Measurements from ENCODE around the gene AGO3.

AGO3 gene

DNA sequence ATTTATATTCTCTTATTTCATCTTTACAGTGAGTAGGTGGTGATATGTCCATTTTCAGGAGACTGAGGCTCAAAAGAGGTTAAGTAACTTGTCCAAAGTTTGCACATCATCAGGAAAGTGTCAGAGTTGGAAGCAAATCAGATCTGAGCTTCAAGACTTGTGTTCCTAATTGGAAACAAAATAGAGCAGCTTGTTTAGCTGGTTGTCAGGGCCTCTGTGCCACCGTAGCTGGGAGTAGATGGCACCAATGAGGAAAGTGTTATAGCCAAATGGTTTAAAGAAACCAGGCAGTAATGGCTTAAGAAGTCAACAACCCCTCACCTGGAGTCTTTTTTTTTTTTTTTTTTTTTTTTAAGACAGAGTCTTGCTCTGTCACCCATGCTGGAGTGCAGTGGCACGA is 28.2 kb upstream of the AGO3 start:
- H3K36me3 ChIP-seq (ENCODE audit: control insufficient read depth, insufficient read depth, low read length), result peaks cover 16% of the 10 kb centered on the region
- no peak overlapping the region for H3K4ac ChIP-seq (ENCODE audit: low read depth, low read length)
- WGBS (ENCODE audit: extremely low coverage, insufficient coverage, low lambda C conversion rate), result no CpG with 5 or more reads among the region's 2 CpGs

DNA sequence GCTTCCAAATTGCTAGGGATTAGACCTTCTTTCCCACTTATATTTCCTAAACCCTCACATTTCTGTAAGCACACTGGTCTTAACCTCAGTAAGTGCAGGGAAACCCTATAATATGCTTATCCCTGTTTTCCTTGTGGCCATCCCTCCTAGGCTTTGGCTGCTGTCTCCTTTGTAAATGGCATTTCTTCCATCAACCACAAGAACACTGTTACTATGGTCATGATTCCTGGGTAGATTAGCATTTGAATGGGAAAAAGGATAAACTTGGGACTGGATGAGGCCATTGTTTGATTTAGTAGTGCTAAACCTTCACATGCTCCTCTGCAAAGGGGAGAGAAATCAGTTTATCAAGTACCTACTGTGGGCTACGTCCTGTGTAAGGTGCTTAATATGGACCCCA is 16.2 kb upstream of the AGO3 start:
- H3K18ac ChIP-seq (ENCODE audit: low read length), result no peak overlapping the region
- H3K27ac ChIP-seq (ENCODE audit: low read depth, low read length), result no peak overlapping the region
- no peaks in the 10 kb centered on the region for H3K4me1 ChIP-seq (ENCODE audit: control insufficient read depth, low read depth, low read length)
- H2AK5ac ChIP-seq (ENCODE audit: low read length), result no peak overlapping the region
- DNase-seq, result no peak
- H3K79me1 ChIP-seq (ENCODE audit: low read length), result no peaks in the 10 kb centered on the region
- H3K9ac ChIP-seq (ENCODE audit: low read length), result no peak overlapping the region
- H4K8ac ChIP-seq (ENCODE audit: low read depth, low read length), result no peak overlapping the region
- H3K4me2 ChIP-seq (ENCODE audit: low read length), result no peak overlapping the region
- H3K56ac ChIP-seq (ENCODE audit: low read length), result no peak overlapping the region
- WGBS (ENCODE audit: extremely low coverage, insufficient coverage, low lambda C conversion rate), result no CpG with 5 or more reads among the region's 1 CpG
- H2BK15ac ChIP-seq (replicated peaks; ENCODE audit: low read depth), result no peak overlapping the region
- no peak overlapping the region for H3K23ac ChIP-seq (ENCODE audit: low read length)
- peaks cover 10% of the 10 kb centered on the region for H3K36me3 ChIP-seq (ENCODE audit: control insufficient read depth, insufficient read depth, low read length)
- no peak overlapping the region for H2BK120ac ChIP-seq (ENCODE audit: low read depth, low read length)
- no peak overlapping the region for H4K5ac ChIP-seq (ENCODE audit: low read length)
- H3K27me3 ChIP-seq (ENCODE audit: insufficient read depth, low read length, poor library complexity), result no peaks in the 10 kb centered on the region
- H2BK5ac ChIP-seq (ENCODE audit: low read length), result no peak overlapping the region
- H3K79me2 ChIP-seq (ENCODE audit: control insufficient read depth, insufficient read depth, low read length), result no peaks in the 10 kb centered on the region
- H3K4ac ChIP-seq (ENCODE audit: low read depth, low read length), result no peak overlapping the region
- no peak overlapping the region for H3K4me3 ChIP-seq (ENCODE audit: low read length)

More for the DNA sequence above, 28.2 kb upstream of the AGO3 start:
- H2AK5ac ChIP-seq (ENCODE audit: low read length), result no peak overlapping the region
- H3K79me1 ChIP-seq (ENCODE audit: low read length), result peaks cover 2% of the 10 kb centered on the region
- H4K8ac ChIP-seq (ENCODE audit: low read depth, low read length), result no peak overlapping the region
- no peaks in the 10 kb centered on the region for H3K79me2 ChIP-seq (ENCODE audit: control insufficient read depth, insufficient read depth, low read length)
- H3K27me3 ChIP-seq (ENCODE audit: insufficient read depth, low read length, poor library complexity), result no peaks in the 10 kb centered on the region
- H3K4me2 ChIP-seq (ENCODE audit: low read length), result no peak overlapping the region
- no peak overlapping the region for H2BK120ac ChIP-seq (ENCODE audit: low read depth, low read length)
- no peak overlapping the region for H3K4me3 ChIP-seq (ENCODE audit: low read length)
- no peak overlapping the region for H3K23ac ChIP-seq (ENCODE audit: low read length)
- no peak for DNase-seq
- no peak overlapping the region for H3K56ac ChIP-seq (ENCODE audit: low read length)
- H2BK15ac ChIP-seq (replicated peaks; ENCODE audit: low read depth), result no peak overlapping the region
- H3K27ac ChIP-seq (ENCODE audit: low read depth, low read length), result no peak overlapping the region
- no peak overlapping the region for H2BK5ac ChIP-seq (ENCODE audit: low read length)
- H3K9ac ChIP-seq (ENCODE audit: low read length), result no peak overlapping the region
- no peak overlapping the region for H4K5ac ChIP-seq (ENCODE audit: low read length)
- no peak overlapping the region for H3K18ac ChIP-seq (ENCODE audit: low read length)
- no peaks in the 10 kb centered on the region for H3K4me1 ChIP-seq (ENCODE audit: control insufficient read depth, low read depth, low read length)

DNA sequence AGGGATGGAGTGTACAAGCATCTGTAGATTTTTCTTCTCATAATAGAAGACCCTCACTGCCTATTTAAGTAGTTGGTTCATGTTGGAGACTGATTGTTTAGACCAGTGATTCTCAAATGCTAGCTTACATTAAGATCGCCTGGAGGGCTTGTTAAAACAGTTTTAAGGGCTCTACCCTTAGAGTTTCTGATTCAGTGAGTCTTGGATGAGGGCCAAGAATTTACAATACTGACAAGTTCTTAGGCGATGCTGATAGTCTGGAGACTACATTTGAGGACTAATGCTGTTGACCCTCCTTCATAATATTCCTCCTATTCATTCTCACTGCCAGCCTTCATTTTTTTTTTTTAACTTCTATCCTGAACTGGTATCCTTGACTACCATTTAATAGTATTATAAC is 15.2 kb upstream of the AGO3 start:
- no peak overlapping the region for H2BK120ac ChIP-seq (ENCODE audit: low read depth, low read length)
- no peak overlapping the region for H2AK5ac ChIP-seq (ENCODE audit: low read length)
- H3K79me1 ChIP-seq (ENCODE audit: low read length), result no peaks in the 10 kb centered on the region
- no peak overlapping the region for H3K4me2 ChIP-seq (ENCODE audit: low read length)
- H3K4me1 ChIP-seq (ENCODE audit: control insufficient read depth, low read depth, low read length), result no peaks in the 10 kb centered on the region
- no peak for DNase-seq
- no peak overlapping the region for H3K23ac ChIP-seq (ENCODE audit: low read length)
- no peak overlapping the region for H3K4me3 ChIP-seq (ENCODE audit: low read length)
- H3K4ac ChIP-seq (ENCODE audit: low read depth, low read length), result no peak overlapping the region
- H4K5ac ChIP-seq (ENCODE audit: low read length), result no peak overlapping the region
- no peak overlapping the region for H2BK15ac ChIP-seq (replicated peaks; ENCODE audit: low read depth)
- no peak overlapping the region for H3K56ac ChIP-seq (ENCODE audit: low read length)
- H3K9ac ChIP-seq (ENCODE audit: low read length), result no peak overlapping the region
- H3K36me3 ChIP-seq (ENCODE audit: control insufficient read depth, insufficient read depth, low read length), result peaks cover 10% of the 10 kb centered on the region
- no peak overlapping the region for H3K27ac ChIP-seq (ENCODE audit: low read depth, low read length)
- no CpG with 5 or more reads among the region's 2 CpGs for WGBS (ENCODE audit: extremely low coverage, insufficient coverage, low lambda C conversion rate)
- H3K27me3 ChIP-seq (ENCODE audit: insufficient read depth, low read length, poor library complexity), result no peaks in the 10 kb centered on the region
- H4K8ac ChIP-seq (ENCODE audit: low read depth, low read length), result no peak overlapping the region
- H3K18ac ChIP-seq (ENCODE audit: low read length), result no peak overlapping the region
- no peaks in the 10 kb centered on the region for H3K79me2 ChIP-seq (ENCODE audit: control insufficient read depth, insufficient read depth, low read length)
- no peak overlapping the region for H2BK5ac ChIP-seq (ENCODE audit: low read length)

DNA sequence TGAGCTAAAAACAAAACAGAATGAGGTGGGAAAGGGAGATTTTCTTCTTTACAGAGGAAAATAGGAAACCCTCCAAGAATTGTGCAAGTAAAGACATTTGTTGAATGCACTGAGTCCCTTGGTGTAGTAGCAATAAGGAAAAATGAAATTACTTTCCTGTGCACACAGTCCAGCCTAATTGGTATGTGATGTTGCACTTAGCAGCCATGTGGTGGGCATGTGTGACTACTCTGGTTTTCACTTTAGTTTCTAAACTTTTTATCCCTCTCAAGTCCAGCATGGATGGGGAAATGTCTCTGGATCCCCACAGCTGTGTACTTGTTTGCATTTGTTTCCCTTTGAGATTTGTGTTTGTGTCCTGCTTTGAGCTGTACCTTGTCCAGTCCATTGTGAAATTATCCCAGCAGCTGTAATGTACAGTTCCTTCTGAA is 7.1 kb upstream of the AGO3 start:
- H4K8ac ChIP-seq (ENCODE audit: low read depth, low read length), result no peak overlapping the region
- no peaks in the 10 kb centered on the region for H3K4me1 ChIP-seq (ENCODE audit: control insufficient read depth, low read depth, low read length)
- no peak overlapping the region for H2AK5ac ChIP-seq (ENCODE audit: low read length)
- no peak overlapping the region for H3K56ac ChIP-seq (ENCODE audit: low read length)
- DNase-seq, result no peak
- H3K79me2 ChIP-seq (ENCODE audit: control insufficient read depth, insufficient read depth, low read length), result no peaks in the 10 kb centered on the region
- no peaks in the 10 kb centered on the region for H3K27me3 ChIP-seq (ENCODE audit: insufficient read depth, low read length, poor library complexity)
- no peak overlapping the region for H3K18ac ChIP-seq (ENCODE audit: low read length)
- no peak overlapping the region for H2BK15ac ChIP-seq (replicated peaks; ENCODE audit: low read depth)
- no peak overlapping the region for H3K27ac ChIP-seq (ENCODE audit: low read depth, low read length)
- H4K5ac ChIP-seq (ENCODE audit: low read length), result no peak overlapping the region
- H3K4me2 ChIP-seq (ENCODE audit: low read length), result no peak overlapping the region
- H3K4me3 ChIP-seq (ENCODE audit: low read length), result no peak overlapping the region
- no peak overlapping the region for H3K9ac ChIP-seq (ENCODE audit: low read length)
- H3K23ac ChIP-seq (ENCODE audit: low read length), result no peak overlapping the region
- no peak overlapping the region for H2BK5ac ChIP-seq (ENCODE audit: low read length)
- H3K36me3 ChIP-seq (ENCODE audit: control insufficient read depth, insufficient read depth, low read length), result peaks cover 4% of the 10 kb centered on the region
- H2BK120ac ChIP-seq (ENCODE audit: low read depth, low read length), result no peak overlapping the region
- no peaks in the 10 kb centered on the region for H3K79me1 ChIP-seq (ENCODE audit: low read length)
- H3K4ac ChIP-seq (ENCODE audit: low read depth, low read length), result no peak overlapping the region

DNA sequence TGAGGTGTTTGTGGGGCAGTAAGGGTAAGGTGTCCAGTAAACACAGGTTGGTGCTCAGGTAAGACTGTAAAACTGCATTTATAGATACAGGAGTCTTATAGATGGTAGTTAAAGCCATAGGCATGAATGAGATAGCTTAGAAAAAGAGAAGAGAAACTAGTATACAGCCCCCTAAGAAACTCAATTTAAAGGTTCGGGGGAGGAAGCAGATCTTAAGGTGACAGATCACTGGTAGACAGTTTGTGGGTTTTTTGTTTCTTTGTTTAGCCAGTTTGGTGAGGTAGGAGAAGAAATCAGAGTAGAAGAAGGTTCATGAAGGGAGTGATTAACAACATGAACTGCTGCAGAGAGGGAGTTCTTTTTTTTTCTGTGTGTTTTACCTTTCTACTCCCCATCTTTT is 6.1 kb upstream of the AGO3 start:
- Histone ChIP-seq H3K4me1 (ENCODE audit: control insufficient read depth, low read depth, low read length) (no peaks in the 10 kb centered on the region), H3K79me2 (ENCODE audit: control insufficient read depth, insufficient read depth, low read length) (no peaks in the 10 kb centered on the region)

DNA sequence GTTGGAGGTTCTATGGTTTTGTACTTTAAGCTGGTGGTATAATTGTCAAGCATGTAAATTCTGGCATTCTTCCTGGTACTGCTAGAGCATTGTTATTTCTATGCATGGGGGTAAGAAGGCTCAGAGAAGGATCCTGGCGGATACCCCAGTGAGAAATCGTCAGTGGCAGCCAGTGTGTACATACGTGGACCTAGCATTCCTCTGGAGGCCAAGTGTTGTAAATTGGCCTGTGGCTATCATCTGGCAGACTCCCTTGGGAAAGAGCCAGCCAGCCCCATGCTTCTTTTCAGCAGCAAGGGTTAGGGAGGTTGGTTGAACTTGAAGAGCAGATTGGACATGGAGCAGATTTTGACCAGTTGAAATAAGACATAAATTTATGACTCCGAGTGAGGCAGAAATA is 5.2 kb upstream of the AGO3 start:
- no peak overlapping the region for H2AK5ac ChIP-seq (ENCODE audit: low read length)
- no peak overlapping the region for H3K4me2 ChIP-seq (ENCODE audit: low read length)
- no peak overlapping the region for H3K4ac ChIP-seq (ENCODE audit: low read depth, low read length)
- H2BK5ac ChIP-seq (ENCODE audit: low read length), result no peak overlapping the region
- H3K79me1 ChIP-seq (ENCODE audit: low read length), result no peaks in the 10 kb centered on the region
- H3K27ac ChIP-seq (ENCODE audit: low read depth, low read length), result no peak overlapping the region
- no peak overlapping the region for H3K18ac ChIP-seq (ENCODE audit: low read length)
- H3K27me3 ChIP-seq (ENCODE audit: insufficient read depth, low read length, poor library complexity), result no peaks in the 10 kb centered on the region
- H2BK15ac ChIP-seq (replicated peaks; ENCODE audit: low read depth), result no peak overlapping the region
- no peaks in the 10 kb centered on the region for H3K4me1 ChIP-seq (ENCODE audit: control insufficient read depth, low read depth, low read length)
- no peak for DNase-seq
- no CpG with 5 or more reads among the region's 4 CpGs for WGBS (ENCODE audit: extremely low coverage, insufficient coverage, low lambda C conversion rate)
- no peak overlapping the region for H2BK120ac ChIP-seq (ENCODE audit: low read depth, low read length)
- H3K36me3 ChIP-seq (ENCODE audit: control insufficient read depth, insufficient read depth, low read length), result peaks cover 3% of the 10 kb centered on the region
- no peak overlapping the region for H3K56ac ChIP-seq (ENCODE audit: low read length)
- no peak overlapping the region for H3K4me3 ChIP-seq (ENCODE audit: low read length)
- H3K79me2 ChIP-seq (ENCODE audit: control insufficient read depth, insufficient read depth, low read length), result no peaks in the 10 kb centered on the region
- no peak overlapping the region for H4K8ac ChIP-seq (ENCODE audit: low read depth, low read length)
- H3K9ac ChIP-seq (ENCODE audit: low read length), result no peak overlapping the region
- no peak overlapping the region for H3K23ac ChIP-seq (ENCODE audit: low read length)
- H4K5ac ChIP-seq (ENCODE audit: low read length), result no peak overlapping the region

More for the DNA sequence above, 6.1 kb upstream of the AGO3 start:
- Histone ChIP-seq H2BK5ac (ENCODE audit: low read length) (no peak overlapping the region), H3K23ac (ENCODE audit: low read length) (no peak overlapping the region), H3K4me2 (ENCODE audit: low read length) (no peak overlapping the region), H2AK5ac (ENCODE audit: low read length) (no peak overlapping the region), H3K27me3 (ENCODE audit: insufficient read depth, low read length, poor library complexity) (no peaks in the 10 kb centered on the region), H3K18ac (ENCODE audit: low read length) (no peak overlapping the region), H3K56ac (ENCODE audit: low read length) (no peak overlapping the region), H4K5ac (ENCODE audit: low read length) (no peak overlapping the region), H2BK15ac (replicated peaks; ENCODE audit: low read depth) (no peak overlapping the region), H3K4me3 (ENCODE audit: low read length) (no peak overlapping the region), H3K27ac (ENCODE audit: low read depth, low read length) (no peak overlapping the region), H3K79me1 (ENCODE audit: low read length) (no peaks in the 10 kb centered on the region), H2BK120ac (ENCODE audit: low read depth, low read length) (no peak overlapping the region), H4K8ac (ENCODE audit: low read depth, low read length) (no peak overlapping the region), H3K4ac (ENCODE audit: low read depth, low read length) (no peak overlapping the region), H3K36me3 (ENCODE audit: control insufficient read depth, insufficient read depth, low read length) (peaks cover 3% of the 10 kb centered on the region), H3K9ac (ENCODE audit: low read length) (no peak overlapping the region)
- no peak for DNase-seq
- WGBS (ENCODE audit: extremely low coverage, insufficient coverage, low lambda C conversion rate), result no CpG with 5 or more reads among the region's 1 CpG

Measured in mesendoderm (in vitro differentiated cells).